G401.6 (cell line): ENCODE results near the gene GALNT17.
"Not testable (repeated sequence)": the region's sequence is repeated elsewhere in the genome, so short reads cannot be mapped to it uniquely, and the experiment has no call there.

Source experiments
- FAIRE-seq: peaks from 2 replicates; lab custom pipeline; 2012; peaks lifted over from hg19 to GRCh38; lab: Jason Lieb, UNC

The GALNT17 gene

GRCh38 chr7:71566991-71567390 lies 435.0 kb downstream of the GALNT17 start:
- no peak for FAIRE-seq

DNA sequence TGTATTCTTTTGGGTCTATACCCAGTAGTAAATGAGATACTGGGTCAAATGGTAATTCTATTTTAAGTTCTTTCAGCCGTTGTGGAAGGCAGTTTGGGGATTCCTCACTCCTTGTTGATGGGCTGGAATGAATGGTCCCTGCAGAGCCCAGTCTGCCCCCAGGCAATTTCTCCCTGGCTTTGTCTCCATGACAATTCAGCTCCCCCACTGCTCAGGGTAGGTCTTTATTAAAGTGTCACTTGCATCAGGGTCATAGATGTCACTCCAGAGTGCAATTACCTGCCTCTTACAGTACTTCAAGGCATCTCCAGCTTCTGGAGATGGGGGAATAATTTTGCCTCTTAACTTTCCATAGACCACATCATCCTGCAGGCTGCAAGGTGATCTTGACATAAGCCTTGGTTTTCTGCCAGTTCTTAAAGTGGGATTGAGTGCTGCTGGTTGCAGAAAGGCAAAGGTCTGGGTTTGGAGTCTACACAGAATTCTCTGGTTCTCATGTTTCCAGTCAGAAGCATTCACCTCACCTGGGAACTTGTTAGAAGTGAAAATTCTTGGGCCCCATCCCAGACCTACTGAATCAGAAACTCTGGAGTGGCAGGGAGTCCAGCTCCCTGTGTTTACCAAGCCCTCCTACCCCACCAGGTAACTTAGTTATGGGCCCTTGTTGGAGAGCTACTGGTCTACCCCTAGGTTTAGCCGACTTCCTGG lies 442.4 kb downstream of the GALNT17 start:
- FAIRE-seq: no peak

DNA sequence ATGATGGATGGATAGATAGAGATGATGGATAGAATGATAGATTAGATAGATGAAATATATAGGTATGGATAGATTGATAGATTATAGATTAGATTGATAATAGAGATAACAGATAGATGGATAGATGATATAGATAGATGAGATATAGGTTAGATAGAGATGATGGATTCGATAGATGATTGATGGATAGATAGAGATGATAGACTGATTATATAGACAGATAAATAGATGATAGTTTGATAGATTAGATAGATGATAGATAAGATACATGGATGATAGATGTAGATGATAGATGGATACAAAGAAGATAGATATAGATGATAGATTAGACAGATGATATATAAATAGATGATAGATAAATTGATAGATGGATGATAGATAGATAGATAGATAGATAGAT lies 448.1 kb downstream of the GALNT17 start:
- no peak for FAIRE-seq

DNA sequence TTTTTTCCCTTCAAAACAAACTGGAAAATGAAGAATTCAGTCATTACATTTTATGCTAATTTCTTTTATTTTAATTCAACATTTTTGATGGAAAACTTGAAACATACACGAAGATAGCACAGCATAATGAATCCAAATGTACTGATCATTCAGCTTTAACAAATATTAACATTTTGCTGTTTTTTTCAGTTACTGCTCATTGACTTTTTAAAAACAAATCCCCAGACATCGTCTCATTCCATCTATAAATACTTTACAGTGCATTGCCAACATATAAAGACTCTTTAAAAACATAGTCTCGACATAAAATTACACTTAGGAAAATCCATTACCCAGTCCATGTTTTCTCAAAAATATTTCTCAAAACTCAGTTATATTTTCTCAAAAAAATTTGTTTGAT lies 452.3 kb downstream of the GALNT17 start:
- FAIRE-seq: no peak

DNA sequence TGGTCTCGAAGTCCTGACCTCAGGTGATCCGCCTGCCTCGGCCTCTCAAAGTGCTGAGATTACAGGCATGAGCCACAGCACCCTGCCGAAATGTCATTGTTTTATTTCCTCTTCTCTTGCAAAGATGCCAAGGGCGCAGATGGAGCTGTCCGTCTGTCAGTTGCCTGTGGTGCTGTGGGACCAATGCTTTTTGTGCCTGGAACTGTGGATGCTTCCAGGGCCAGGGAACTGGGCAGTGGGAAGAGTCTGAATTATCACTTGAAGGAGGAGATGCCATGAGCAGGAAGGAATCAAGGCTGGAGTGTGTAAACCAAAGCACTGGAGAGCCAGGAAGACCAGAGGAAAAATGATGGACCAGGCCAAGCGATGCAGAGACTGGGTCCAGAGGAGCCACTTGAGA lies 459.9 kb downstream of the GALNT17 start:
- no peak for FAIRE-seq

DNA sequence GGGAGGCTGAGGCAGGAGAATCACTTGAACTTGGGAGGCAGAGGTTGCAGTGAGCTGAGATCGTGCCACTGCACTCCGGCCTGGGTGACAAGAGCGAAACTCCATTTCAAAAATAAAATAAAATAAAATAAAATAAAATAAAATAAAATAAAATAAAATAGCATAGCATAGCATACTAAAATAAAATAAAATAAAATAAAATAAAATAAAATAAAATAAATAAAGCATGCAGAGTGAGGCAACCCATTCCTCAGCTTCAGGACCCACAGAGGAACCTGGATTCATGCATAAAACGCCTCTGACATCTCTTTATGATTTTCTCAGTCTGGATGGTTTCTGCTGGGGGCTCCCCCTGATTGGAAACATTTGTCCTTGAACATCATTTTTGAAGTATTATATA lies 460.4 kb downstream of the GALNT17 start:
- not testable (repeated sequence) for FAIRE-seq

GRCh38 chr7:71594736-71595135 lies 462.8 kb downstream of the GALNT17 start:
- no peak for FAIRE-seq

- FAIRE-seq: no peak
These were observed 463.2 kb downstream of the GALNT17 start for GRCh38 chr7:71595176-71595575.

GRCh38 chr7:71598553-71598952 lies 466.6 kb downstream of the GALNT17 start:
- no peak for FAIRE-seq

- FAIRE-seq: no peak
These were observed 469.9 kb downstream of the GALNT17 start for GRCh38 chr7:71601851-71602250.

DNA sequence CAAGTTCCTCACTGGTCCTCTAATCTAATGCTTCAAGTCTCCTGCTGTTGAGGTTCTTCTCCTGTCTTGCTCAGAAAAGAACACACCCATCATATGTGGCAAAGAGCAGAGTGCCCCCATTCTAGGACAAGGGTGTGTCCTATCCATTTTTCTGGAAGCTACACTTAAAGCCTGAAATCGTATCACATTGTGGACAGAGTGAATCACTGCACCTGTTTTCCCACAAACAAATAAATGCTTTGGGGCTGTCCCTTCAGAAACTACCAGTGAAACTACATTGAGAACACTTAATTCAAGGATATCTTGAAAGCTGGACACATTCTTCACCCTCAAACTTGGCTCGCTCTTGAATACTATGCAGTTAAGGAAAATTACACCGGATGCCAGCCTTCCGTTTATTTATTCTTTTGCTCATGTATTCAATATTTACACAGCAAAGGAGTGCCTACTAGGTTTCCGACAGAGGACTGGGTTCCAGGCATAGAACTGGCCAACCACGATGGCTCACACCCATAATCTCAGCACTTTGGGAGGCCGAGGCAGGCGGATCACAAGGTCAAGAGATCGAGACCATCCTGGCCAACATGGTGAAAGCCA lies 473.0 kb downstream of the GALNT17 start:
- FAIRE-seq: no peak

DNA sequence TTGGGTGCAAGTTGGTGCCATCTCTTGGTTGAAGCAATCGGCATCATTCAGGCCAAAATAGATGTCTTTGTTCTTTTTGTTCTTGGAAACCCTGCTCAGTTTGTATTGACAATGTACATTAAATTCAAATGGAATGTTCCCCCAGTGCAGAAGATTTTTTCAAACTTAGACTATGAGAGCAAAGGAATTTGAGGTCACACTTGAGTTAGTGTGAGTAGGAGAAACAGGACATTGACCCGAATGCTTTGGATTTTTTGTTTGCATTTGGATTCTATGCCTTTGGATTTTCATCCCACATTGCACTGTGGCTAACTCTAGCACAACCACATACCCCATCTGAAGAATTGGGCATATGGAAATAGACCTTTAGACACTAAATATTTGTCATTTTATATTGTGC lies 480.0 kb downstream of the GALNT17 start:
- FAIRE-seq: no peak

DNA sequence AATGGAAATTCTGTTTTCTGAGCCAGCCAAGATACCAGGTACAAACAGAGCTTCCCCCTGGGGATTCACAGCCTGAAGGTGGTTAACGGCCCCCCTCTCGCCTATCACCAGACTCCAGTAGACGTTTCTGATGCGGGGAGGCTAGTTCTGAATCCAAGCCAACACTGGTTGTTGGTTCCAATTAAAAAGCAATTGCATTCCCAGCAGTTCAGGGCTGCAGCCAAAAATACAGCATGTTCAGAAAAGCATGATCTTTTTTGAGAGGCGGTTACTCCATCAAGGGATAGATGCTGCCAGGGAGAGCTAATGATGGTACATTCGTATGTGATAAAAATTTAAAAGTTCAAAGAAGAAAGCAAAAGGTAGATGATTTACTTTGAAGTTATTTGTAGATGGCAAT lies 481.0 kb downstream of the GALNT17 start:
- no peak for FAIRE-seq

- FAIRE-seq: no peak
These were observed 481.4 kb downstream of the GALNT17 start for GRCh38 chr7:71613313-71613712.

DNA sequence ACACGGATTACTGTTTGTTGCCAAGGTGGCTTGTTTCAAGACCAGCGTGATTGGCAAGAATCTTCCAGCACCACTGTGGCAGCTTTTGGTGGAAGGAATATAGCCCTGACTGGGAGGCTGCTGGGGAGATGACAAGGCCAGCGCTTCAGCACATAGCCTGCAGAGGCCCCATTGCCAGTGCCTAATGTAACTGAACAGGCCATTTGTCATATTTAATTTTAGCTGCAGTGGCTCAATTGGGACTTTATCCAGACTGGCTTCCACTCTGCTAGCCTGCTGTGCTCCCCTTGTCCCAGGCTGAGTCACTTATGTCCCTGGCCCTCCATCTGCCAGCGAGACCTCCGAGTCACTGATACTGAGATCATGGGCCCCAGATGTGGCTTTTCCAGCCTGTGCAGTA lies 483.1 kb downstream of the GALNT17 start:
- FAIRE-seq: no peak

DNA sequence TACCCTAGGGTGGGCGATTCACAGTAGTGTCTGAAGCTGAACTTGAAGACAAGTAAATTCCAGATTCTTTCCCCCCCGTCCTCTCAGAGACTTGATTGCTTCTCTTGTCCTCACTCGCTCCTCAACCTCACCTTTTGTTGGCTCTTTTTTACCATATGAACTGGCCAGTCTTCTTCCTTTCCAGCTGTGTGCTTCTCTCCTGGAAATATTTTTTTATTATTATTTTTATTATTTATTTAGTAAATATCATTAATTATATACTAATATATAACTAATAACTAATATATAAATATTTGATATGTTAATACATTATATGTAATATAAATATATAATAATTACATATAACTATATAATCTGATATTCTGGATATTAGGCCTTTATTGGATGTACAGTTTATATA lies 484.3 kb downstream of the GALNT17 start:
- no peak for FAIRE-seq

GRCh38 chr7:71618278-71618677 lies 486.3 kb downstream of the GALNT17 start:
- no peak for FAIRE-seq

DNA sequence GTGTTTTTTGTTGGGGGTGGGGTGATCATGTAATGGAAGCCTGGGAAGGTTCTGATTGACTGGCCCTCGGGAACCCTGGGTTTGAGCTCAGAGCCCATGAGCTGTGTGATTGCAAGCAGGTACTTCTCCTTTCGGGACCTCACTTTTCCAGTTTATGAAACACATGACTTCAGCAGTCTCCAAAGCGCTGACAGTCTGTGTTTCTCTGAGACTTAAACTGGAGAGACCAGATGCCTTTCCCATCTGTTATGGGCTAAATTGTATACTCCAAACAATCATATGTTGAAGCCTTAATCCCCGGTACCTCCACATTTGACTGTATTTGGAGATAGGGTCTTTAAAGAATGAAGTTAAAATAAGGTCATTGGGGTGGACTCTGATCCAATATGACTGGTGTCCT lies 493.6 kb downstream of the GALNT17 start:
- FAIRE-seq: no peak

- no peak for FAIRE-seq
These were observed 494.3 kb downstream of the GALNT17 start for GRCh38 chr7:71626206-71626605.

GRCh38 chr7:71627651-71628050 lies 495.7 kb downstream of the GALNT17 start:
- no peak for FAIRE-seq

- no peak for FAIRE-seq
These were observed 498.6 kb downstream of the GALNT17 start for GRCh38 chr7:71630516-71630915.

DNA sequence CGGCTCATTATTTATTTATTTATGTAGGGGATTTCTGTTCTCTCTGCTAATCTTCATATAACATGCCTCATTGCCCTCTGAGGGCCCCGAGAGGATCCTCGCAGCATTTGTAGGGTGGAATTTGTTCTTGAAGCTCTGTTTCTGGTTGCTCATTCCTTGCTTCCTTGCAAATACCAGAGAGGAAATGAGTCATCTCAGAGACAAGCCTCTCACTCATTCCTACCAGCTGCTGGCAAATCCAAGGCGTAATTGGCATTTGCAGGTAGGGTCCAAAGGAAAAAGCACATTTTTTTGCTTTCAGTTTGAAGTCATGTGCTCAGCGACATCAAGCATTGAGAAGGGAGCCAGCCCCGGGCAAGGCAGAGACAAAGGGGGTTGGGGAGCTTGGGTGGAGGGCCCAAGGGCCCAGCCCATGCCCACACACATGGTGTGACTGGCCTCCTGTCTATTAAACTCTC lies 501.6 kb downstream of the GALNT17 start:
- FAIRE-seq: no peak

DNA sequence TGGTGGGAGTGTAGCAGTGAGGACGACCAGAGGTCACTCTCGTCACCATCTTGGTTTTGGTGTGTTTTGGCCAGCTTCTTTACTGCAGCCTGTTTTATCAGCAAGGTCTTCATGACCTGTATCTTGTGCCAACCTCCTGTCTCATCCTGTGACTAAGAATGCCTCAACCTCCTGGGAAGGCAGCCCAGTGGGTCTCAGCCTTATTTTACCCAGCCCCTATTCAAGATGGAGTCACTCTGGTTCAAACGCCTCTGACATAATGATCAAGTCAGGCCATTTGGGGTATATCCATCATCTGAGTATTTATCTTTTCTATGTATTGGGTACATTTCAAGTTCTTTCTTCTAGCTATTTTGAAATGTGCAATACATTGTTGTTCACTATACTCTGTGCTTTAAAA lies 503.9 kb downstream of the GALNT17 start:
- not testable (repeated sequence) for FAIRE-seq

- FAIRE-seq: no peak
These were observed 504.4 kb downstream of the GALNT17 start for GRCh38 chr7:71636329-71636728.
